ENCODE results near the gene FGGY. TPM values are rescaled to one million over a fixed set of nuclear protein-coding genes. Genes with fewer than 3 reads are reported as not detected.
"Not testable (repeated sequence)": the region's sequence is repeated elsewhere in the genome, so short reads cannot be mapped to it uniquely, and the experiment has no call there.

FGGY gene
- total RNA-seq, 1 donor from 2014 or later: 24.3 TPM

DNA sequence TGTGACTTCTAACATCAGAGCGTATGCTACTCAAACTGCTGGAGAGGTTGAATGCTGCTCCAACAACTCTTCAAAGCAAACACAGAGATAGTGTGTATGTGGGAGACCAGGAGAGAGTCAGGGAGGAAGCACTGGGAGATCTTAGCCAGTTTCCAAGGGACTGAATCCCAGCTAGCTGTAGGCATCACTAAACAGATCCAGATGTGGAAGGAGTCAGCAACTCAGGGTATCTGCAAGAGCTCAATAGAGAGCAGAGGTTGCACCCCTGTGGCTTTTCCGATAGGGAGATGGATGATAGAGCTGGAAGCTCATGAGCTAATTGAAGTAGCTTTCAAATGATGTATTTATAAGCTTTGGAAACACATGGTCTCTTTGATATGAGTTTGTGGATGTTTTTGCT lies 349.0 kb downstream of the FGGY start:
- no peak overlapping the region for H3K4me3 ChIP-seq (ENCODE audit: low read depth, low read length)
- TF ChIP-seq, protein P1, sequence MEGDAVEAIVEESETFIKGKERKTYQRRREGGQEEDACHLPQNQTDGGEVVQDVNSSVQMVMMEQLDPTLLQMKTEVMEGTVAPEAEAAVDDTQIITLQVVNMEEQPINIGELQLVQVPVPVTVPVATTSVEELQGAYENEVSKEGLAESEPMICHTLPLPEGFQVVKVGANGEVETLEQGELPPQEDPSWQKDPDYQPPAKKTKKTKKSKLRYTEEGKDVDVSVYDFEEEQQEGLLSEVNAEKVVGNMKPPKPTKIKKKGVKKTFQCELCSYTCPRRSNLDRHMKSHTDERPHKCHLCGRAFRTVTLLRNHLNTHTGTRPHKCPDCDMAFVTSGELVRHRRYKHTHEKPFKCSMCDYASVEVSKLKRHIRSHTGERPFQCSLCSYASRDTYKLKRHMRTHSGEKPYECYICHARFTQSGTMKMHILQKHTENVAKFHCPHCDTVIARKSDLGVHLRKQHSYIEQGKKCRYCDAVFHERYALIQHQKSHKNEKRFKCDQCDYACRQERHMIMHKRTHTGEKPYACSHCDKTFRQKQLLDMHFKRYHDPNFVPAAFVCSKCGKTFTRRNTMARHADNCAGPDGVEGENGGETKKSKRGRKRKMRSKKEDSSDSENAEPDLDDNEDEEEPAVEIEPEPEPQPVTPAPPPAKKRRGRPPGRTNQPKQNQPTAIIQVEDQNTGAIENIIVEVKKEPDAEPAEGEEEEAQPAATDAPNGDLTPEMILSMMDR (conservative IDR thresholded peaks at IDR 0.05; ENCODE audit: low read depth, low read length): no peak
- no peak for DNase-seq (ENCODE audit: low read depth)

DNA sequence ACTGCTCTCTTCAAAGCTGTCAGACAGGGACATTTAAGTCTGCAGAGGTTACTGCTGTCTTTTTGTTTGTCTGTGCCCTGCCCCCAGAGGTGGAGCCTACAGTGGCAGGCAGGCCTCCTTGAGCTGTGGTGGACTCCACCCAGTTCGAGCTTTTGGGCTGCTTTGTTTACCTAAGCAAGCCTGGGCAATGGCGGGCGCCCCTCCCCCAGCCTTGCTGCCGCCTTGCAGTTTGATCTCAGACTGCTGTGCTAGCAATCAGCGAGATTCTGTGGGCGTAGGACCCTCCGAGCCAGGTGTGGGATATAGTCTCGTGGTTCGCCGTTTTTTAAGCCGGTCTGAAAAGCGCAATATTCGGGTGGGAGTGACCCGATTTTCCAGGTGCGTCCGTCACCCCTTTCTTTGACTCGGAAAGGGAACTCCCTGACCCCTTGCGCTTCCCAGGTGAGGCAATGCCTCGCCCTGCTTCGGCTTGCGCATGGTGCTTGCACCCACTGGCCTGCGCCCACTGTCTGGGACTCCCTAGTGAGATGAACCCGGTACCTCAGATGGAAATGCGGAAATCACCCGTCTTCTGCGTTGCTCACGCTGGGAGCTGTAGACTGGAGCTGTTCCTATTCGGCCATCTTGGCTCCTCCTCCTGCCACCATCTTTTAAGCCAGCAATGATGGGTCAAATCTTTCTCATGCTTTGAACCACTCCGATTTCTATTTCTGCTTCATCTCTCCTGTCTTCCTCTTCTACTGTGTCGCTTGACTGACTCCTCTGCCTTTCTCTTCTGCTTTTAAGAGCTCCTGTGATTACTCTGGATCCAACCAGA lies 356.5 kb downstream of the FGGY start:
- H3K4me3 ChIP-seq (ENCODE audit: low read depth, low read length); DNase-seq (ENCODE audit: low read depth): not testable (repeated sequence)

DNA sequence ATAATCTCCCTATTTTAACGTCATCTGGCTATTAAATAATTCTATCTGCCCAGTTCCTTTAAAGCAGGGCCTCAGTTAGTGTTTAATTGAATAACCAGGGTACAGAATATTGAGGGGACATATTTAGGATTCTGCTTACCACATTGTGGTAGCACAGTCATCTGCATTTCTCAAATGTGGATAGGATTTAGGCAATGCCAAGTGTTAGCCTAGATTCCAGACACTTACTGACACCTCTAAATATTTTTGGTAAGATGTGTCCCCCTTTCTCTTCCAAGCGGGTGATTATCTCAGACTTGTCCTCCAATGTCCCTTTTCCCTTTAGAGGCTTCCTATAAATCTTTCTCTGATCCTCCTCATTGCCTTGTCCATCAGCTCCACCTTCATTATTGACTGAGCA lies 357.1 kb downstream of the FGGY start:
- TF ChIP-seq, protein P1 (conservative IDR thresholded peaks at IDR 0.05; ENCODE audit: low read depth, low read length): no peak
- H3K4me3 ChIP-seq (ENCODE audit: low read depth, low read length): no peak overlapping the region
- DNase-seq (ENCODE audit: low read depth): no peak

DNA sequence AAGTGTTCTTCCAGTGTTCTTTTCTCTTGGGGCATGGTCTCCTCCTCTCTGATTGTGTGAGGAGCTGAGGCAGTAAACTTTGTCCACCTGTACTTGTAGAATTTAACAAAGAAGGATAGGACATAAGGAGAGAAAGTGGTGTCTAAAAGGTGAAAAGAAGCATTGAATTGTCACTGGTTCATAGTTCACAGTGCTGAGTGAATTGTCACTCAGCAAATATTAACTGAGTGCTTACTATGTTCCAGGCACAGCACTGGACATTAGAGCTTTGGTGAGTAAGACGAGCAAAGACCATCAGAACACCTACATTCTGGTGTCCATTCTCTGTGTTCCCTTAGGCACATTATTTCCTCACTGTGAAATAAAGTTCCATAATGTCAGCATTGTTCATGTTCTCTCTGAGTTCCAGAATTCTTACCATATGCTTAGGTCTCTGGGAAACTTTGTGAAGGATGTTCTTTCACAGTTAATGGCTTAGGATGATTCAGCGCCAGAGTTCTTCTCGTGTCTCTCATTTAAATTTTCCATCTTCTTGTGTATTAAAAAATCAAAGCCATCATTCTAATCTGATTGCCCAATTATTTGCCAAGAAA lies 361.1 kb downstream of the FGGY start:
- H3K4me3 ChIP-seq (ENCODE audit: low read depth, low read length): no peak overlapping the region
- DNase-seq (ENCODE audit: low read depth): no peak
- TF ChIP-seq, protein P1 (conservative IDR thresholded peaks at IDR 0.05; ENCODE audit: low read depth, low read length): no peak

DNA sequence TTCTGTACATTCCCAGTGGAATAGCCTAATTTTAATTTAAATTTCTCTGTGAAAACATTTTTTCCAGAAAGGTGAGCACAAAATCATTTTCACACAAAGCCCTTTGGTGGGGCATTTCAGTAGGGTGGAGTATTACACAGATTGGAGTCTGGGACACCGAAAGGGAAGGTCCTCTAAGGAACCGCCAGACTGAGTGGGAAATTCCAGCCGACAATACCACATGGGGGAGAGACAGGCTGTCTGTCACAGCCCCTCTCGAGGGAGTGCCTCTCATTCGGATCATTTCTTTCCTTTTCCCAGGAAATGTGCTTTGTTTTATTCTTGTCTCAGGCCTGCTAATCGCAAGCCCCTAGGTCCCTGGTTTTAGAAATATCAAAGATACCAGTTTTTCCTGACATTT lies 367.3 kb downstream of the FGGY start:
- DNase-seq (ENCODE audit: low read depth): no peak
- TF ChIP-seq, protein P1 (conservative IDR thresholded peaks at IDR 0.05; ENCODE audit: low read depth, low read length): no peak
- no peak overlapping the region for H3K4me3 ChIP-seq (ENCODE audit: low read depth, low read length)

DNA sequence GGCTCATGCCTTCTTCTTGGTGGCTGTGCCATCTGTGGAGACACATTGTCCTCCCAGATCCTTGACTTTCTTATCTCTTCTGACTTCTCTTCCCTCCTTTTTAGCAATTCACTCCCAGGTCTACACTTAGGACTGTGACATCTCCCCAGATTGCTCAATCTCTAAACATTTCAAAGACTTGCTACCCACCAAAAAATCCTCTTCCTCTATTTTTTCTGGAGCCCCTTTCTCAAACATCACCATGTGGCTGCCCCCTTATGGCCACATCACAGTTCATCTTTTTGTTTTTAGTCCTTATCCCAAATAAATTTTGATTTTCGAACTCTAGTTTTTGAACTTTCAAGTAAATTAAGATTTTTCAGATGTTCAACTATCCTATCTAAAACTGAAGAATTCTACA lies 369.2 kb downstream of the FGGY start:
- H3K4me3 ChIP-seq (ENCODE audit: low read depth, low read length): no peak overlapping the region
- no peak for DNase-seq (ENCODE audit: low read depth)
- TF ChIP-seq, protein P1 (conservative IDR thresholded peaks at IDR 0.05; ENCODE audit: low read depth, low read length): peak; percentile 36

DNA sequence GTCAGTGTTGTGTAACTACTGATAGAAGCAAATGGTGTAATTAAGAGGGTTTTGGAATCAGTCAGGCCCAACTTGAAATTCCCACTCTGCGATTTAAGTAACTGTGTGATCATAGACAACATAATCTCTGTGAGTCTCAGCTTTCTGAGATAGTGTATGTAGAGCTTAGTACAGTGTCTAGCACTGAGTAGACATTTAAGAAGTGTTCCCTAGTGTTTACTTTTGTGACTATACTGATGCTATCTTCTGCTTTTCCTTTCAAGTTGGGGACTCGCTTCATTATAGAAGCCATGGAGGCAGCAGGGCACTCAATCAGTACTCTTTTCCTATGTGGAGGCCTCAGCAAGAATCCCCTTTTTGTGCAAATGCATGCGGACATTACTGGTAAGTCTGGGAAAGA lies 370.1 kb downstream of the FGGY start:
- no peak for DNase-seq (ENCODE audit: low read depth)
- H3K4me3 ChIP-seq (ENCODE audit: low read depth, low read length): no peak overlapping the region
- TF ChIP-seq, protein P1 (conservative IDR thresholded peaks at IDR 0.05; ENCODE audit: low read depth, low read length): no peak
